HepG2 (cell line): ENCODE measurements around the gene WDR49. TPM values are rescaled to one million over a fixed set of nuclear protein-coding genes. Genes with fewer than 3 reads are reported as not detected.

Experiments used
- ATAC-seq: fragments of 200-7000 bp; cut with Tn5 transposase; 3 replicates; pipeline ENCODE4 v1.9.1; 2020; ENCODE audit warnings: mild to moderate bottlenecking, moderate library complexity
- BruUV-seq: library from RNA; stranded (reverse); fragments of 400-500 nt; replicated peaks from 2 replicates; lab custom pipeline; 2021; lab: Mats Ljungman, UMichigan
- CTCF ChIA-PET: fragments of 300-600 bp; formaldehyde crosslinking; extraction: SDS; loops from one replicate; lab custom pipeline; 2021; ENCODE audit warnings: low total read pairs, inconsistent platforms, low intra/inter-chr PET ratio; lab: Yijun Ruan, JAX
- POLR2A ChIA-PET: fragments of 350-600 bp; sonication (Branson Sonifier 250); formaldehyde crosslinking; loops from one replicate; lab custom pipeline; 2020; ENCODE audit warnings: antibody characterized with exemption, inconsistent platforms; lab: Yijun Ruan, JAX
- DNase-seq: peaks from one replicate; pipeline ENCODE4 v3.0.0-alpha.2; 2015; ENCODE audit warnings: low spot score
- FAIRE-seq: peaks from 3 replicates; lab custom pipeline; 2011; peaks lifted over from hg19 to GRCh38; lab: Jason Lieb, UNC
- H2AFZ ChIP-seq: one replicate; pipeline ENCODE4 v1.6.1; 2011; ENCODE audit warnings: low read length, inconsistent platforms
- H3K27ac ChIP-seq: fragments of 300-600 bp; 3 replicates; pipeline ENCODE4 v1.8.0; 2011; ENCODE audit warnings: mixed run types, mild to moderate bottlenecking, mixed read lengths, low read length, inconsistent platforms; ENCODE audit not compliant: insufficient read depth; ENCODE audit errors: extremely low read length
- H3K27me3 ChIP-seq, 2 experiments: fragments of 200-600 bp in 1 of 2; 2 replicates in 1 of 2; 3 replicates in 1 of 2; pipeline versions ENCODE4 v1.6.0 to v1.8.0; 2011; ENCODE audit warnings: low read length in 2 of 2, mild to moderate bottlenecking in 2 of 2, moderate library complexity in 2 of 2, inconsistent platforms in 1 of 2; ENCODE audit not compliant: insufficient read depth in 2 of 2, control insufficient read depth in 1 of 2
- H3K36me3 ChIP-seq, 2 experiments: fragments of 200-600 bp in 1 of 2; replicated peaks in 1 of 2; 2 replicates in 1 of 2; 3 replicates in 1 of 2; pipeline versions ENCODE4 v1.5.1 to v1.8.0; 2011; ENCODE audit warnings: low read length in 2 of 2, inconsistent platforms in 1 of 2; ENCODE audit not compliant: insufficient read depth in 2 of 2, control insufficient read depth in 1 of 2
- H3K4me1 ChIP-seq: 2 replicates; pipeline ENCODE4 v1.5.1; 2012; ENCODE audit warnings: low read length, inconsistent platforms; ENCODE audit not compliant: insufficient read depth
- H3K4me2 ChIP-seq: 2 replicates; pipeline ENCODE4 v1.6.0; 2011; ENCODE audit warnings: low read depth, low read length, inconsistent platforms
- H3K4me3 ChIP-seq, 3 experiments: fragments of 200-600 bp in 1 of 3; sonication (generic), shearing (Covaris generic) in 1 of 3; replicated peaks in 1 of 3; 2 replicates each; pipeline ENCODE4 v1.5.1; 2011 to 2016; ENCODE audit warnings: low read length in 3 of 3, inconsistent platforms in 2 of 3, low read depth in 2 of 3, mild to moderate bottlenecking in 2 of 3, control low read depth in 1 of 3, mixed read lengths in 1 of 3; ENCODE audit not compliant: insufficient read depth in 1 of 3
- H3K79me2 ChIP-seq: one replicate; pipeline ENCODE4 v1.6.1; 2011; ENCODE audit warnings: low read length, inconsistent platforms; ENCODE audit not compliant: insufficient read depth
- H3K9ac ChIP-seq: 2 replicates; pipeline ENCODE4 v1.6.0; 2011; ENCODE audit warnings: mild to moderate bottlenecking, low read depth, low read length, inconsistent platforms; ENCODE audit not compliant: insufficient read depth
- H3K9me3 ChIP-seq: 2 replicates; pipeline ENCODE4 v1.5.1; 2012; ENCODE audit warnings: mild to moderate bottlenecking, low read length
- H4K20me1 ChIP-seq: 2 replicates; pipeline ENCODE4 v1.6.0; 2011; ENCODE audit warnings: inconsistent platforms, mild to moderate bottlenecking, low read length, moderate library complexity; ENCODE audit not compliant: insufficient read depth
- EHMT2 ChIP-seq: fragments of 200-600 bp; sonication (generic); IDR thresholded peaks from 2 replicates; pipeline ENCODE4 v1.7.0; 2017; ENCODE audit warnings: antibody characterized with exemption, low read depth, low read length, borderline replicate concordance
- GLMP ChIP-seq: sonication (generic); formaldehyde crosslinking; IDR thresholded peaks from 2 replicates; pipeline ENCODE4 v1.9.0; 2021; ENCODE audit warnings: missing genetic modification reagents, mild to moderate bottlenecking, borderline replicate concordance
- HNF4A ChIP-seq: sonication (generic); formaldehyde crosslinking; IDR thresholded peaks from 2 replicates; pipeline ENCODE4 v1.4.0; 2020; ENCODE audit warnings: missing genetic modification reagents
- PHF21A ChIP-seq: sonication (generic); formaldehyde crosslinking; IDR thresholded peaks from 2 replicates; pipeline ENCODE4 v1.5.0; 2020; ENCODE audit warnings: mild to moderate bottlenecking, missing genetic modification reagents
- SALL2 ChIP-seq: sonication (generic); formaldehyde crosslinking; IDR thresholded peaks from 2 replicates; pipeline ENCODE4 v1.8.1; 2023; ENCODE audit warnings: mild to moderate bottlenecking, missing genetic modification reagents, inconsistent platforms
- SOX13 ChIP-seq, 3 experiments: fragments of 450-650 bp in 1 of 3; sonication (generic) in 1 of 3; formaldehyde crosslinking in 1 of 3; IDR thresholded peaks in 2 of 3; conservative IDR thresholded peaks in 1 of 3; 2 replicates each; pipeline versions ENCODE4 v1.5.0 to v1.6.1; 2016 to 2020; ENCODE audit warnings: antibody characterized with exemption in 1 of 3, mild to moderate bottlenecking in 1 of 3, missing compliant biosample characterization in 1 of 3, missing genetic modification reagents in 1 of 3, moderate library complexity in 1 of 3
- ZGPAT ChIP-seq: IDR thresholded peaks from 2 replicates; pipeline ENCODE4 v1.6.1; 2016; ENCODE audit warnings: mild to moderate bottlenecking
- WGBS: methylation state at CpG from one replicate; pipeline ENCODE4 v1.1.6; 2017; ENCODE audit warnings: low lambda C conversion rate; 5-methylcytosine and 5-hydroxymethylcytosine counted together
- in situ Hi-C: cut with HindIII; loops from 2 replicates; pipeline ENCODE4 v1.10.0; 2017; ENCODE audit warnings: low pct_unique_long_range_greater_than_20kb; ENCODE audit not compliant: extremely low pct_ligation_motif_present
- intact Hi-C: fragments of 100-400 bp; cut with micrococcal nuclease; formaldehyde crosslinking; loops from one replicate; pipeline ENCODE4 v1.10.0; 2022; ENCODE audit not compliant: unreplicated experiment
- polyA plus RNA-seq, 8 experiments: library from polyadenylated mRNA; depleted of rRNA in 3 of 8; stranded (reverse) in 7 of 8; unstranded in 1 of 8; fragments of >200 nt; fragmentation: Illumina TruSeq in 4 of 8; extraction: Trizol in 4 of 8; gene quantifications; 2 replicates each; pipeline versions ENCODE4 v1.2.1 to v1.2.3, GENCODE V29; 2011 to 2016; ENCODE audit warnings: low read depth in 4 of 8, missing spikeins in 1 of 8, mixed read lengths in 1 of 8; ENCODE audit not compliant: insufficient read depth in 1 of 8
- total RNA-seq, 5 experiments: library from RNA; depleted of rRNA; stranded (reverse); fragments of >200 nt; fragmentation: Illumina TruSeq; extraction: Trizol; gene quantifications; 2 replicates each; pipeline ENCODE4 v1.2.3, GENCODE V29; 2016; ENCODE audit warnings: low read depth in 1 of 5
- TF ChIP-seq, protein P1 (sequence below): IDR thresholded peaks from 2 replicates; pipeline ENCODE4 v1.6.1; 2016
- TF ChIP-seq, protein P2 (sequence below): sonication (generic); formaldehyde crosslinking; IDR thresholded peaks from 2 replicates; pipeline ENCODE4 v1.4.0; 2020; ENCODE audit warnings: missing genetic modification reagents

The WDR49 gene
- total and polyA plus RNA-seq, 2 of the 13 experiments (the other 11 are each of a cell fraction or from before 2014, with no cell fraction given), result 0.04 TPM; not detected in 1

DNA sequence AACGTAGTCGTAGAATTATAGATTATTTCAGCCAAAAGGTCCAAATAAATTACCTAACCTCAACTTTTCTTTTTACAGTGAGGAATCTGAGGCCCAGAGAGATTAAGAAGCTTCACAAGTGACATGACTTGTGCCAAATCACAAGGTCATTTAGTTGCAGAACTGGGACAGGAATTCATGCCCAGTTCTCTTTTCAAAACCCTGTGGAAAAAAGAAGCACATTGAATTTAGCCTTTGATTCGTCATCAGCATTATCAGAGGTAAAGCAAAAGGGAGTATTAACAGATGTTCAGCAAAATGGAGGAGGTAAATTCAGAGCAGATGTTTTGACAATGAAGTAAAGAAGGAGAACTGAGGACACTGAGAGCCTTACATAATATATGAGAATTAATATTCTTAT, 184.4 kb downstream of the WDR49 start:
- POLR2A ChIA-PET, result no interaction called here
- DNase-seq (no peak), FAIRE-seq (no peak), ATAC-seq (no peak)
- H3K9me3 ChIP-seq, result no peaks in the 10 kb centered on the region
- no peak overlapping the region for H3K4me3 ChIP-seq
- H3K9ac ChIP-seq, result no peak overlapping the region
- intact Hi-C loops (no loop called here), in situ Hi-C loops (no loop called here)
- TF ChIP-seq, protein P1, sequence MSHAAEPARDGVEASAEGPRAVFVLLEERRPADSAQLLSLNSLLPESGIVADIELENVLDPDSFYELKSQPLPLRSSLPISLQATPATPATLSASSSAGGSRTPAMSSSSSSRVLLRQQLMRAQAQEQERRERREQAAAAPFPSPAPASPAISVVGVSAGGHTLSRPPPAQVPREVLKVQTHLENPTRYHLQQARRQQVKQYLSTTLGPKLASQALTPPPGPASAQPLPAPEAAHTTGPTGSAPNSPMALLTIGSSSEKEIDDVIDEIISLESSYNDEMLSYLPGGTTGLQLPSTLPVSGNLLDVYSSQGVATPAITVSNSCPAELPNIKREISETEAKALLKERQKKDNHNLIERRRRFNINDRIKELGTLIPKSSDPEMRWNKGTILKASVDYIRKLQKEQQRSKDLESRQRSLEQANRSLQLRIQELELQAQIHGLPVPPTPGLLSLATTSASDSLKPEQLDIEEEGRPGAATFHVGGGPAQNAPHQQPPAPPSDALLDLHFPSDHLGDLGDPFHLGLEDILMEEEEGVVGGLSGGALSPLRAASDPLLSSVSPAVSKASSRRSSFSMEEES, result no peak
- H3K36me3 ChIP-seq, result no peaks in the 10 kb centered on the region
- CTCF ChIA-PET, result no interaction called here
- no peaks in the 10 kb centered on the region; a peak in 1 of 5 replicates for H3K27me3 ChIP-seq
- H3K4me2 ChIP-seq, result no peak overlapping the region
- H3K4me1 ChIP-seq, result peaks cover 22% of the 10 kb centered on the region
- H3K27ac ChIP-seq, result no peak overlapping the region
- H2AFZ ChIP-seq, result no peak overlapping the region
- H4K20me1 ChIP-seq, result no peaks in the 10 kb centered on the region
- no peaks in the 10 kb centered on the region for H3K79me2 ChIP-seq
- BruUV-seq, result no TSS peak
- WGBS, result 68% methylated on average over 3 of the region's 3 CpGs

- ATAC-seq, result peak; percentile 100
- peak; percentile 62 for DNase-seq
- intact Hi-C loops, result no loop called here
- H3K79me2 ChIP-seq, result no peaks in the 10 kb centered on the region
- FAIRE-seq, result no peak
- H3K4me3 ChIP-seq, result no peak overlapping the region
- no peaks in the 10 kb centered on the region for H3K9me3 ChIP-seq
- no peak overlapping the region for H3K27ac ChIP-seq
- ChIA-PET POLR2A (no interaction called here), CTCF (no interaction called here)
- H3K36me3 ChIP-seq, result no peaks in the 10 kb centered on the region
- H2AFZ ChIP-seq, result no peak overlapping the region
- H4K20me1 ChIP-seq, result no peaks in the 10 kb centered on the region
- H3K4me1 ChIP-seq, result peaks cover 22% of the 10 kb centered on the region
- H3K9ac ChIP-seq, result no peak overlapping the region
- WGBS, result 27% methylated on average over 5 of the region's 5 CpGs
- H3K4me2 ChIP-seq, result peak overlapping the region; percentile 32
- no peaks in the 10 kb centered on the region; a peak in 1 of 5 replicates for H3K27me3 ChIP-seq
- no TSS peak for BruUV-seq
- in situ Hi-C loops, result no loop called here
- TF ChIP-seq SALL2 (CRISPR knock-in tag), result no peak
- no peak for TF ChIP-seq GLMP (CRISPR knock-in tag)
- TF ChIP-seq HNF4A (CRISPR knock-in tag), result peak; percentile 58
- no peak for TF ChIP-seq SOX13 (IDR thresholded peaks at IDR 0.05)
- TF ChIP-seq SOX13 (CRISPR knock-in tag; conservative IDR thresholded peaks at IDR 0.05 in 1 of 2, IDR thresholded peaks at IDR 0.05 in 1 of 2), result 0 out of 4 replicates have a peak, but pooled peaks of 1 of the 2 experiments have one; percentile 9
- TF ChIP-seq EHMT2, result 0 out of 2 replicates have a peak, but pooled peaks have one; percentile 37
- TF ChIP-seq PHF21A (CRISPR knock-in tag), result peak; percentile 37; the same call in 1 of the 2 replicates
- TF ChIP-seq, protein P2, sequence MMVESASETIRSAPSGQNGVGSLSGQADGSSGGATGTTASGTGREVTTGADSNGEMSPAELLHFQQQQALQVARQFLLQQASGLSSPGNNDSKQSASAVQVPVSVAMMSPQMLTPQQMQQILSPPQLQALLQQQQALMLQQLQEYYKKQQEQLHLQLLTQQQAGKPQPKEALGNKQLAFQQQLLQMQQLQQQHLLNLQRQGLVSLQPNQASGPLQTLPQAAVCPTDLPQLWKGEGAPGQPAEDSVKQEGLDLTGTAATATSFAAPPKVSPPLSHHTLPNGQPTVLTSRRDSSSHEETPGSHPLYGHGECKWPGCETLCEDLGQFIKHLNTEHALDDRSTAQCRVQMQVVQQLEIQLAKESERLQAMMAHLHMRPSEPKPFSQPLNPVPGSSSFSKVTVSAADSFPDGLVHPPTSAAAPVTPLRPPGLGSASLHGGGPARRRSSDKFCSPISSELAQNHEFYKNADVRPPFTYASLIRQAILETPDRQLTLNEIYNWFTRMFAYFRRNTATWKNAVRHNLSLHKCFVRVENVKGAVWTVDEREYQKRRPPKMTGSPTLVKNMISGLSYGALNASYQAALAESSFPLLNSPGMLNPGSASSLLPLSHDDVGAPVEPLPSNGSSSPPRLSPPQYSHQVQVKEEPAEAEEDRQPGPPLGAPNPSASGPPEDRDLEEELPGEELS, result peak; percentile 51; the same call in 1 of the 2 replicates
- peak; percentile 51; the same call in 1 of the 2 replicates for TF ChIP-seq ZGPAT
Observed at GRCh38 chr3:167467848-167468611, 185.7 kb downstream of the WDR49 start.
